Measurements from ENCODE around the gene SLC6A19. TPM values are rescaled to one million over a fixed set of nuclear protein-coding genes. Genes with fewer than 3 reads are reported as not detected.

SLC6A19 gene
- total and polyA plus RNA-seq, 9 of the 15 experiments (the other 6 are each of a cell fraction or from before 2014, with no cell fraction given), result 0.03 to 1.6 (median 0.59) TPM

GRCh38 chr5:1185629-1186350 is 15.6 kb upstream of the SLC6A19 start (continued):
- TF ChIP-seq CGGBP1 (CRISPR knock-in tag; IDR thresholded peaks at IDR 0.05), result no peak
- TF ChIP-seq SRSF7 (optimal IDR thresholded peaks at IDR 0.05; ENCODE audit: low read depth, low read length), result no peak
- no peak for TF ChIP-seq BRCA1 (IDR thresholded peaks at IDR 0.05)
- TF ChIP-seq BRCA1 (CRISPR knock-in tag; IDR thresholded peaks at IDR 0.05), result no peak
- peak; percentile 56; the same call in 1 of the 2 replicates for TF ChIP-seq C11orf30 (IDR thresholded peaks at IDR 0.05; ENCODE audit: low read depth)
- TF ChIP-seq ZNF778 (CRISPR knock-in tag; IDR thresholded peaks at IDR 0.05), result no peak
- TF ChIP-seq ZBTB26 (CRISPR knock-in tag; IDR thresholded peaks at IDR 0.05), result 0 out of 2 replicates have a peak, but pooled peaks have one; percentile 55
- TF ChIP-seq TFAP4 (CRISPR knock-in tag; IDR thresholded peaks at IDR 0.05; ENCODE audit: borderline replicate concordance), result peak; percentile 99
- TF ChIP-seq STAT6 (CRISPR knock-in tag; IDR thresholded peaks at IDR 0.05), result no peak
- no peak for TF ChIP-seq PURB (CRISPR knock-in tag; IDR thresholded peaks at IDR 0.05; ENCODE audit: low read depth)
- TF ChIP-seq ZNF764 (CRISPR knock-in tag; IDR thresholded peaks at IDR 0.05; ENCODE audit: low read depth), result no peak
- peak; percentile 99 for TF ChIP-seq ARID1B (IDR thresholded peaks at IDR 0.05)
- no peak; the same call in 1 of the 2 replicates for TF ChIP-seq TRIM28 (IDR thresholded peaks at IDR 0.05)
- no peak for TF ChIP-seq ESRRB (CRISPR knock-in tag; IDR thresholded peaks at IDR 0.05; ENCODE audit: borderline replicate concordance)
- peak; percentile 87 to 95; a peak in 3 of 4 replicates for TF ChIP-seq ETV6 (IDR thresholded peaks at IDR 0.05; ENCODE audit: borderline replicate concordance in 1 of 2, low read depth in 2 of 2, low read length in 1 of 2)
- TF ChIP-seq ETV6 (CRISPR knock-in tag; IDR thresholded peaks at IDR 0.05; ENCODE audit: borderline replicate concordance), result no peak
- TF ChIP-seq GATAD2B (IDR thresholded peaks at IDR 0.05; ENCODE audit: borderline replicate concordance), result peak; percentile 98
- peak; percentile 97 for TF ChIP-seq DPF2 (IDR thresholded peaks at IDR 0.05)
- TF ChIP-seq MYNN (IDR thresholded peaks at IDR 0.05), result peak; percentile 97
- TF ChIP-seq MYNN (CRISPR knock-in tag; IDR thresholded peaks at IDR 0.05), result no peak
- no peak for TF ChIP-seq BMI1 (IDR thresholded peaks at IDR 0.05; ENCODE audit: low read length)
- TF ChIP-seq GTF2F1 (IDR thresholded peaks at IDR 0.05; ENCODE audit: low read depth, low read length), result no peak
- no peak for TF ChIP-seq CBX2 (IDR thresholded peaks at IDR 0.05; ENCODE audit: insufficient read depth, low read length, poor library complexity, severe bottlenecking)
- peak; percentile 74 for TF ChIP-seq KLF6 (CRISPR knock-in tag; IDR thresholded peaks at IDR 0.05; ENCODE audit: borderline replicate concordance)

All from K562 (cell line).